Measurements from ENCODE around the gene BTBD9.

Gene BTBD9

DNA sequence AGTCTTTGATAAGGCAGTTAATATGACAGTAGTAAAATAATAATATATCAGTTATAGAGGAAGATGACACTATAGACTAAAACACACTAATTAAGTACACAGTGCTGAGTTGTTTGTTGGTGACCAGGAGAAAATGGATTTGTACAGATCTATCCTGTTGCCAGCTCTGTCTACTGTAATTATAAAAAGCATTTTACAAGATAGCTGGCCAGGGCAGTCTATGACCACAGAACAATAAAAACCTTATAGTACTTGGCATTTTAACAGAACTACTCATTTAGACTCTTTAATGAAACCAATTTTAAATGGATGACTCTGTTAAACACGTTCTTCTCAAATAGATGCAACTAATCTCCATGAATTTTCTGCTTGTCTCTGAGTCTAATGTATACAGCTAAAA lies 367.5 kb downstream of the BTBD9 start:
- no peak for DNase-seq

DNA sequence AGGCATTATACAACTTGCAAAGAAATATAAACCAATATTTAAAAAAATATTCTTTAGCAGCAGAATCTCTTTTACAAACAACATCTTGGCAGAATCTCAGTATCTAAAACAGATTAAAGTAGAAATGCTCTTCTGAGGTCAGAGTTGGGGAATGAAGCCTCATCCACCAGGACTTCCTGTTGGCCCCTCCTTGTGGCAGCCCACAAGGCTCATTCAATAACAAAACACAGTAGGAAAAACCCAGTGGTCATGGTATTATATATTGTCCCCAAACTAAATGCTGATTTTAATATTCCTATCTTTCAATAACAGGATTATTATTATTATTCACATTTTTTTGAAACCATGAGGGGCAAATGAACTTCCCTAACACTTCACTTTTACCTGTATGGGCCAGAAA lies 368.6 kb downstream of the BTBD9 start:
- no peak for DNase-seq

- DNase-seq: no peak
Observed at GRCh38 chr6:38270367-38270766, 369.4 kb downstream of the BTBD9 start.

DNA sequence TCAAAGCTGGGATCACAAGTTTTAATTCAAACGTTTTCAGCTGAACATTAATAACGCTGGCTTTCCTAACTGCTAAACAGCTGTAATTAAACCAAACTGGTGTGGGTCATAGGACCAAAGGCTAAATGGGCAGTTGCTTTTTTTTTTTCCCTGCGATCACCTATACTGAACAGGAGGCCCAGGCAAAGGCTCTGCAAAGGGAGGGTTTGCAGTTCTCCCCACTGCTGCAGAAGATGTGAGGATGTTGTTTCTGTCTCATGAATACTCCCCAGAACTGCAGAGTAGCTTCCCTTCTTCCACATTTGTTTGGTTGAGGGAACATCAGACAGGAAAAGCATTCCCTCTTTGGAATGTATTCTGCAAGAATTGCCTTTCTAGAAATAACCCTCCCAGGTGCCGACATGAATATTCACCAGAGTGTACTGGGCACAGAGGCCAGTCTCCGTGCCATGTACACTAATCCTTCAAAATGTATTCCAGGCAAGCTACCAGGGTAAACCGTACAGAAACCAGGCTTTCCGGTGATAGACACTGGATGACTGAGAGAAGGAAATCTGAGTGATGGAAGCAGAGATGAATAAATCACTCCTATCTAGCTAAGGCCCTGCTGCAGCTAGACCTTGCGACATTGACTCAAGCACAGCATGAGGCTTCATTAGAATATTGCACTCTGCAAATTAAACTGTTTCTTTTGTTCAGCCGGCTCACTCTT lies 370.1 kb downstream of the BTBD9 start:
- no peak for DNase-seq

DNA sequence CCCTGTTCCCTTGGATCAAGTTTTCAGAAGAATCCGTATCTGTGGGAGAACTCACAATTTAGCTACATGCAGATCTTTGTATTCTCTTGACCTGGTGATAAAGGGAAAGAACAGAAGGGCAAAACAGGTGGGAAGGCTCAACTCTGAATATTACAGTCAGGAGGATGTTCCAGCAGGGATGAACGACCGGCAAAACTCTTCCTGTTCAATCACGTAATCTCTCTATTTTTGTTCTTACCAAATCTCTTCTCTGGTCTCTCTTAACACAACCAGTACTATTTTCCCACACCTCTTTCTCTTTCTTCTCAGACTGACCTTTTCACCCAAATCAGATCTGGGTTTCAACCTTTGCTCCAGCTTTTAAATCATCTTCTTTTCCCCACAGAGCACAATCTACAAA lies 371.4 kb downstream of the BTBD9 start:
- DNase-seq: no peak

- DNase-seq: no peak
Observed at GRCh38 chr6:38266921-38267354, 372.8 kb downstream of the BTBD9 start.

DNA sequence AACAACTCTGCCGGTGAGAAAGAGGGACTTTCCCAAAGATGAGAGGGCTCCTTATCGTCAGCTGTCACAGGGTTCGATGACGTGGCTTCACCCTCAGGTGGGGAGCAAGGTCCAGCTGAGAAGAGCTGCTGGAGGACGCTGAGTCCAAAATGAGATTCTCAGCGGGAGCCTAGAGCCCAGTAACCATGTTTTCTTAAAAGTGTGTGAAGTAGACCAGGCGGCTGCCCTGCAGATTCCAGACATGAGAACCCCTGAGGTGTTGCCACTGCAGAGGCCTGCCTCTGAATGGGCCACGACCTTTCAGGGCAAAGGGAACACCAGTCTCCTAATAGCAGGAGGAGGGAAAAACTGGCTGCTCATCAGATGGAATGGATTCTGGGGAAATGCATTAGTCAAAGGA lies 375.1 kb downstream of the BTBD9 start:
- no peak for DNase-seq

DNA sequence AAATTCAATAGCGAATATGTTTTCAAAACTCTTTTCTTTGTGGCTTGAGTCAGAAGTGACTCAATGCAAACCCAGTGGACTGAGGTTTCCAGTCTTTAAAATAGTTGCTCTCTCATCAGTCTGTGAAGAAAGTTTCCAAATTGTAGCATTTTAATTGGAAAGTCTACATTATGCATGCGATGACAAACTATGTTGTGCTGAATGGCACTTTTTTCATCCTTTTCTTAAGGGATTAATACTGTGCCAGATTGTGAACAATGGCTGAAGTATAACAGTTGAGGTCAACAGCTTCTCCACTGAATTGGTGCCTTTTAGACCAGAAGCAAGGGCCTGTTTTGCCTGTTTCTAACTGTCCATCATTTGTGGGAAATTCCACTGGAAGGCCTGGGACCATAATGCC lies 377.1 kb downstream of the BTBD9 start:
- DNase-seq: no peak

DNA sequence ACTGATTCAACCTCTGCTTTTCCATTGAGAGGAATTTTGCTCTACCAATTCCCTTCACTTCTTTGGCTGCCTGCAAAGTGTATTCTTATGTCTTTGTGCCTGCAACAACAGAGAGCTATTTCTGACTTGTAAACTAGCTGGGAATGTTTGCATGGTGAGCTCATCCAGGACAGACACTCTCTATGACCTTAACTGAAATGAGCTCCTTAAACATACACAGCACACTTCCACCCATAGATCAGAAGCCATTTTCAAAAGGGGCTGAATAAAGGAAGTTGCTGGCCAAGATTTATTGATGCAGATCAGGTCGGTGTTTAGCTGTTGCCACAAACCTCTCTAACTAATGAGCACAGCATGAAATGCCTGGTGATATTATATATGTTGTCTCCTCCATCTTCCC lies 377.7 kb downstream of the BTBD9 start:
- no peak for DNase-seq

GRCh38 chr6:38261626-38262025 lies 378.1 kb downstream of the BTBD9 start:
- DNase-seq: no peak

- DNase-seq: no peak
Observed at GRCh38 chr6:38259736-38260135, 380.0 kb downstream of the BTBD9 start.

- DNase-seq: no peak
Observed at GRCh38 chr6:38248500-38249234, 391.1 kb downstream of the BTBD9 start.

GRCh38 chr6:38245295-38245694 lies 394.4 kb downstream of the BTBD9 start:
- DNase-seq: no peak

GRCh38 chr6:38244869-38245268 lies 394.9 kb downstream of the BTBD9 start:
- DNase-seq: no peak

DNA sequence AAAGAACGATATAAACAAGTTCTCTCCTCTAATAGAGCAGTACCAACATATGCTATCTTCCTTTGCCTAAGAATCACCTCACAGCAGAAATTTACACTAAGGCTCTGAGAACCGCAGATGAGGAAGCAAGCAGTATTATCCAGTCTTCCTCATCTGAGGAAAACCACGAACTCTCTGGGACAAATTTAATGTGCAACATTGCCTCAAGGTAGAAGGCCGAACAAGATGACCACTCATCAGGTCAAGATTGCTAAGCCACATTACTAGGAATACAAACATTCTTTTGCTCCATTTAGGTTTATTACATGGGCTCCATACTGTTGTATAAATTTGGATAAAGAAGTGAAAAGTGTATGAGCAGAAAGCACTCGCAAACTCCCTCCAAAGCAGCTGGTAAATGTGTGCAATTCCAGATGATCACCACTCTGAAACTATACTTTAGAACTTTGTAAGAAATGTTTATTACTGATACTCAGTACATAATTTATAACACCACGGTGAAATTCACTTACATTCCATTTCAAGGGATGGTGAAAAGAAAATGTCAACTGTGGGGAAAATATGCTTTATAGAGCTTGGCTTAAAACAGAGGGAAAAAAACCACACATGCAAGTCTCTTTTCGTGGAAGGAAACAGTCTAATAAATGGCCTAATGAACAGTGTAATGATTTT lies 398.4 kb downstream of the BTBD9 start:
- no peak for DNase-seq

GRCh38 chr6:38239719-38240451 lies 399.8 kb downstream of the BTBD9 start:
- DNase-seq: no peak

GRCh38 chr6:38236631-38237030 lies 403.1 kb downstream of the BTBD9 start:
- no peak for DNase-seq

DNA sequence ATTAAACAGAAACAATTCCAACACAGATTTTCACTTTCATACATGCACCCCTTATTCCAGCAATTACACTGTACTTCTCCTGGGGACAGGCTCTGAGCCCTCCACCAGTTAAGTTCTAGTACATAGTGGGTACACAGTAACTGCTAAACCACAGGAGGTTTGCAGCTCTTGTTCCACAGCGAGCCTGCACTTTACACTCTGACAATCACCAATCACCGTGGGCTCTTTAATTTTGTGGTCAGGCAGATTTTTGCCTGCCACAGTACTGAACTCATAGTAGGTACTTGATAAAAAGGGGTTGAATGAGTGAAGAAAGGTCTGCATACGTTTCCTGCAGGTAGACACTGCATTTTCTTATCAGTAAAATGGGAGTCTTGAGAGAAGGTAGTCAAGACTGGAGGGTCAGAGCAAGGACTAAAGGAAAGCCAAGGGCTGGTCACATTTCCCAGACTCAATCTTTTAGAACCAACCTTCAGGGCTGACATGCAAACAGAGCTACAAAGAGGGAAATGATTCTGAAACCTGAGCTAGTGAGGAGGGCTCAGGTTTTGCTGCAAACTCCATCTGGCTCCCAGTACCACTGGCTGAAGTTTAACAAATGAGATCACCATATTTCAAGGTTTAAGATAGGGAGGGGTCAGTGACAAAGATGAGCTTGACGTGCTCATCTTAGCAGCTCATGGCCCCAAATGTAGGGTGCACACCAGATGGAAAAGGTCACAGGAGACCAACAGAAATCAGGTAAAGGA lies 404.6 kb downstream of the BTBD9 start:
- DNase-seq: no peak

- no peak for DNase-seq
Observed at GRCh38 chr6:38234141-38234540, 405.6 kb downstream of the BTBD9 start.

- DNase-seq: no peak
Observed at GRCh38 chr6:38233161-38233791, 406.5 kb downstream of the BTBD9 start.

DNA sequence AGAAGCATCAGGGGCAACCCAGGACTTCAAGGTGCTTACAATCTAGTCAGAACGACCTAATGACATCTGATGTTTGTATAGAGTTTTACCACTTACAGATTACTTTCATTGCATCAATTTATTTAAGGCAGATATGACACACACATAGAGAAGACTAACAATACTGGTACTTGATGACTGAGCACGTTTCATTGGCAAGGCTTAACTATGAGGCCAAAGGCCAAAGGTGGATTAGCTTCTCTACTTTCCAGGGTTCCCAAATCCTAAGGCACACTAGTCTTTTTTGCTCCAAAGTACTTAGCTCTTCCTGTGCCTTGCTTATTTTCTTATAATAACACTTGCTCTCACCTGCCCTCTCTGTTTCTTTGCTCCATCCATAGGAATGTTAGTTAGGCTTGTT lies 414.0 kb downstream of the BTBD9 start:
- DNase-seq: no peak

GRCh38 chr6:38221251-38221650 lies 418.5 kb downstream of the BTBD9 start:
- DNase-seq: no peak

All from KG1 (cell line).